GM21529 (cell line): ENCODE data around the gene RHOT1.
"Not testable (repeated sequence)": the region's sequence is repeated elsewhere in the genome, so short reads cannot be mapped to it uniquely, and the experiment has no call there.

ENCODE experiments used
- ATAC-seq: cut with Tn5 transposase; IDR thresholded peaks from one replicate; pipeline ENCODE4 v1.9.1; 2021; ENCODE audit not compliant: unreplicated experiment

Gene RHOT1

DNA sequence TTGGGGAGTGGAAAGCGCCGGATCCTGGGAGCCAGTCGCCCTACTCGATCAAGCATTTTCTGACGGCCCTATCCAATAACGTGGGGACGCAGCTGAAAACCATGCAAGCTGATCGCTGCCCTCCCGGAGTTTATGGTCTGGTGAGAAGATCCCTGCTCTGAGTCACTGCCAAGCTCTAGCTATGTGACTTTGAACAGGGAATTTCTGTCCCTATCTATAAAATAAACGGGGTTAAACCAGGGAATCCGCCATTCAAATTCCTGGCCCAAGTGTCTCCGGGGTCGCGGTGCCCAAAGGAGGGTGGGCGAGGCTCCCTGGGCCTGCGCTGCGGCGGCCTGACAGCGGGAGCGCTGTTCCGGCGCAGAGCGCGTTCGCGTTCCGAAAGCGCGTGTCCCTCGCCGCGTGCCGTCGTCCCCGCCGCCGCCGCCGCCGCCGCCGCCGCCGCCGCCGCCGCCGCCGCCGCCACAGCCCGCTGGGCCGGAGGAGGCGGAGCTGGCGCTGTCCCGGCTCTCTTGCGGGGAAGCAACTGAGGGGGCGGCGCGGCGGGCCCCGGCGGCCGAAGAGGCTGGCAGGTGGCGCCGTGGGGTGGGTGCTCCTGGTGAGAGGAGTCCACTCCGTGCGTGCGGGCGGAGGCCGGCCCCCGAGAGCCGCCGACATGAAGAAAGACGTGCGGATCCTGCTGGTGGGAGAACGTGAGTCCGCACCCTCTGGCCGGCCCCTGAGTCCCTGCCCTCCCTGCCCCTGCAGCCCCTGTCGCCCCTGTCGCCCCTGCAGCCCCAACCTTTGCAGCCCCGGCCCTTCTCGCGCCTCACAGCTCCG, at the start of gene RHOT1:
Gene RHOT1, plus strand, starts transcription at position 465 of the 819 bp plus-strand sequence. Its CDS starts 191 bp downstream, at position 656.
- ATAC-seq, result peak; percentile 75

DNA sequence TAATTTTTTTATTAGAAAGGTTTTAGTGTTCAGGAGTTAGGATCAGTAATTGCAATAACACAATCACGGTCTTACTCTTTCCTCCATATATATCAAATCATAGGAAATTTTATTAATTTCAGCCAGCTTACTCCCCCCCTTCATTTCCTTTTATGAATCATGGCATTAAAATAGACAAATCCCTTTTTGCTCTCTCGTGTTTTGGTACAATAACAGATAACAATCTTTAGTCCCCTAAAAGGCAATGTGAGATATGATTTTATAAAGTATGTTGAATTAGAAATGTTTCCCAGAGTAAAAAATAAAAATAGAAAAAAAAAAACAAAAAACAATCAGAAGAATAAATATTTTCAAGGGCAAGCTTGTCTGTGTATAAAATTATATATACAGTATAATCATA, 42.6 kb upstream of the RHOT1 start:
- no peak for ATAC-seq

DNA sequence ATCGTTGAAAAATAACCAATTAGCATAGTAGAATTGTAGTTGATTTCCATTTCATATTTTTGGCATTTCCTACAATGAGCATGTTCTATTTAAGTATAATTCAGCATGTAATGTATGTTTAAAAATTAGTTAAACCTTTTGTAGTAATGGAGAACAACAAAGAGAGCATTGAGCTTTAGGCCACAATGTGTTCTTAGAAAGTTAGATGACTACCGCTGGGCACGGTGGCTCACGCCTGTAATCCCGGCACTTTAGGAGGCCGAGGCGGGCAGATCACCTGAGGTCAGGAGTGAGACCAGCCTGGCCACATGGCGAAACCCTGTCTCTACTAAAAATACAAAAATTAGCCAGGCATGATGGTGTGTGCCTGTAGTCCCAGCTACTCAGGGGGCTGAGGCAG, 42.0 kb upstream of the RHOT1 start:
- not testable (repeated sequence) for ATAC-seq

DNA sequence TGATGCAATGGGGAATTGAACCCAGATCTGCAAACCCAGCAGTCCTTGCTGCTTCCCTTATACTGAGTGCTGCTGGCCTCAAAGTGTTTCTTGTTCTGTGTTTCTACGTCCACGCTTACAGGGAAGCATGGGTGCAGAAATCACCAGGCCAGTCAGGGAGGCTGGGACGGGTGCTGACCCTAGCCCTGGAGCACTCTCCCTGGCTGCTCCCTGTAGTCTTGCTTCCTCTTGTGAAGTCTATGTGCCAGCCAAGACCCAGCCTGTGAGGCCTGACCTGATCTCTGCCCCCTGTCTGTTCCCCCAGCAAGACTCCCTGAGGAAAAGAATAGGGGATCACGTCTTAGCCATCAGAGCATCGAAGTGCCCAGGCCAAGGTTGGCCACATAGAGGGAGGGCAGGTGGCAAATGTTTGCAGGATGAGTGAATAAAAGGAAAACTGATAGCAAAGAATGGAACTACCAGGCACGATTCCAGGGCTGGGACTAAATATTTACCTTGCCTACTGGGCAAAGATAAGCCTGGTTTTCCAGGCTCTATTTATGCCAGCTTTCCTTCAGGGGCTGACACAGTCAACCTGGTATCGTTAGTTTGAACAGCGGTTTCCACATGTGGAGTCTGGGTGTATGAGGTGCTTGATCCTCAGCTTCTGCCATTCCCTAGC, 41.2 kb upstream of the RHOT1 start:
- ATAC-seq, result no peak

- ATAC-seq, result no peak
Measured at GRCh38 chr17:32102172-32102571, 40.1 kb upstream of the RHOT1 start.

DNA sequence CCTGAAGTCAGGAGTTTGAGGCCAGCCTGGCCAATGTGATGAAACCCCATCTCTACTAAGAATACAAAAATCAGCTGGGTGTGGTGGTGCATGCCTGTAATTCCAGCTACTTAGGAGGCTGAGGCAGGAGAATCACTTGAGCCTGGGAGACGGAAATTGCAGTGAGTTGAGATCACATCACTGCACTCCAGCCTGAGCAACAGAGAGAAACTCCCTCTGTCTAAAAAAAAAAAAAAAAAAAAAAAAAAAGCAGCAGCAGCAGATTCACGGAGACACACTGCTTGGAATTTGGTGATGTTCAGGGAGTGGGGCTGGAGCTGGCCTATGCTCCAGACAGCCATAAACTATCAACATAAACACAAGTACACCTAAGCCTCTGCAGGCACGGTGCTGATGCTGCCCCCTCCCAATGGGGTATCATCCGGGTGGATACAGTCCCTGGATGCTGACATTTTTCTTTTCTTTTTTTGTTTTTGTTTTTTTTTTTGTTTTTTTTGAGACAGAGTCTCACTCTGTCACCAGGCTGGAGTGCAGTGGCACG, 39.6 kb upstream of the RHOT1 start:
- ATAC-seq, result no peak

DNA sequence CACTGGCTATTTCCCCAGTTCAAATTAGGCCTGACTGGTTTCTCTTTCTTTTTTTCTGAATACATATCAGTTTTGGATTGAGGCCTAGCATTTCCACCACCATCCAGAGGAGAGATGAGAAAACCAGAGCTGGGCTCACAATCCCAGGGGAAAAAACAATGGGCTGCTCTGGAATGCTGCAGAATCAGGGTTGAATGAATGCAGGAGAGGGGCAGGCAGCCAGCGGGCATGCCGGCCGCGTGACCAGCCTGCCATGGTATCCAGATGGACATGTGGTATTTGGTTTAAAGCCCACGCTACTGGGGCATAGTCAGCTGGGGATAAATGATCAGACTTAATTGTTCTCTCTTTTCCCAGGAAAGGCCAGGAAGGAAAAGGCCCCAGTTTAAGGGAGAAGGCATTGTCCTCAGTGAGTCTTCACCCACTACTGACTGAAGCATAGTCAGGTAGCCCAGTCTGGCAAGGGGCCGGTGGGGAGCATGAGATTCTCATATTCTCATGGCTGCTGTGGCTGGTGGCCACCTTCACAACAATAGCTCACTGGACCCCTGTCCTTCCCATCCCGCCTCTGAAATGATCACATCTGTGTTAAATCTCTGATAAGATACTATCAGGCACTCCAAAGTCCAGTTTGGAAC, 38.7 kb upstream of the RHOT1 start:
- ATAC-seq, result no peak

GRCh38 chr17:32104158-32104557, 38.1 kb upstream of the RHOT1 start:
- no peak for ATAC-seq

GRCh38 chr17:32106471-32106981, 35.8 kb upstream of the RHOT1 start:
- not testable (repeated sequence) for ATAC-seq

- not testable (repeated sequence) for ATAC-seq
Measured at GRCh38 chr17:32107194-32107593, 35.1 kb upstream of the RHOT1 start.

DNA sequence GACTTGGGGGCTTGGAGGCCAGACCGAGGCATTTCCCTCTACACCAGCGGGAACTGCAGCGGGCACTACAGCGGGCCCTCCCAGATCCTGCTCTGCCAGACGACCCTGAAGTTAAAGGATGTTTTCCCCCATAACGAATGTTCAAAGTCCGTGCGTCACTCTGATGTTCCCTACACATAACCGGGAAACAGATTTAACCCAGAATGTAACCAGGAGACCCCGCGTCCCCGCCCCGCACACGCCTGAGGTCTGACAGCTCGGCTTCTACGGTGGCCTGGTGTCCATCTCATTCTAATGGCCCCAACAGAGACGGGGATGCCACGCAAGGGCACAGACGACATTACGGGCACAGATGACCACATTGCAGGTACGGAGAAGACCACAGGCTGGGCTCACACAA, 31.7 kb upstream of the RHOT1 start:
- ATAC-seq, result no peak

DNA sequence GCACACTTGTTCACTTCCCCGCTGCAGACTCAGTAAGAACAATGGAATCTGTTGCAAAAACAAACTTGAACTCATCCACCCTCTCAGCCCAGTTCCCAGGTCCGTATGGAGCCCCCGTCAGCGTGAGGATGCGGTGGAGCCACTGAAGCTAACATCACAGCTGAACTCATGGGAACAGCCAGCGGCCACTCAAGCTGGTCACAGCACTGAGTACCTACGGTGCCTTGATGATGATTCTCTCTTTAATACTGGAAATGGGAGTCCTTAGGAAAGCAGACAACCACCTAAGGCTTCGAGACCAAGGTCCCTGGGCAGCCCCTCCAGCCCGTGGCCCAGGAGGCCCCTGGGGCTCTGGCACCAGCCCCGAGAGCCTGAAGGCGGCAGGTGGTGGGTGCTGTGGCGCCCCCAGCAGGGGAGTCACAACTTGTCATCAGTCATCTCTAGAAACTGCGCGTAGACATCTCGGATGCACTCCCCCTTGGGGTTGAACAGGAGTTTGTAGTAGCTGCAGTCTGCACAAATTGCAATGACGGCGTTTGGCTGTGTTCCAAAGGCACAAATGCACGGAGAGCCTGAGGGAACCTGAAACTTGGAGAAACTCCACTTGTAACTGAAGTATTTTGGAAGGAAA, 31.0 kb upstream of the RHOT1 start:
- ATAC-seq, result no peak

GRCh38 chr17:32112416-32112815, 29.9 kb upstream of the RHOT1 start:
- no peak for ATAC-seq

- no peak for ATAC-seq
Measured at GRCh38 chr17:32114536-32114935, 27.8 kb upstream of the RHOT1 start.

GRCh38 chr17:32115546-32115945, 26.8 kb upstream of the RHOT1 start:
- not testable (repeated sequence) for ATAC-seq

GRCh38 chr17:32116937-32117336, 25.4 kb upstream of the RHOT1 start:
- ATAC-seq, result no peak

GRCh38 chr17:32117399-32117798, 24.9 kb upstream of the RHOT1 start:
- no peak for ATAC-seq

GRCh38 chr17:32118088-32118487, 24.2 kb upstream of the RHOT1 start:
- ATAC-seq, result not testable (repeated sequence)

GRCh38 chr17:32118835-32119234, 23.5 kb upstream of the RHOT1 start:
- ATAC-seq, result no peak

GRCh38 chr17:32120141-32120540, 22.2 kb upstream of the RHOT1 start:
- ATAC-seq, result no peak

DNA sequence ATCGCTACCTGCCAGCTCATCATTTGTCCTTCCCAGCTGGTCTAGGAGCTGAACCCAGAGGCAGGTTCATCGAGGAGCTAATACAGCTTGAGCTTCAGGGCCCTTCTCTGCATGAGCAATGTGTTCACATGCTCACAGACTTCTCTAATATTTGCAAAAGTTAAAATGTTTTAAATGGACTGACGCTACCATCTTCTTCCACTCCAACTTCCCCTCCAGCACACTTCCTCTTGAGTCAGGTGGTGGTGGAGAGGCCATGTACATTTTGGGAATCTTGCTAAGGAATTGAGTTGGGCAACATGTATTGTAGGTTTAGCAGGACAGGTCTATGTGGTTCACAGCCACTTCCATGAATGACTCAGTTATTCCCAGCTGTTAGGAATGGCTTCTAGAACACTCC, 21.6 kb upstream of the RHOT1 start:
- ATAC-seq, result no peak
